ENCODE measurements around the gene ZNF777.
"Not testable (repeated sequence)": the region's sequence is repeated elsewhere in the genome, so short reads cannot be mapped to it uniquely, and the experiment has no call there.

The ZNF777 gene

DNA sequence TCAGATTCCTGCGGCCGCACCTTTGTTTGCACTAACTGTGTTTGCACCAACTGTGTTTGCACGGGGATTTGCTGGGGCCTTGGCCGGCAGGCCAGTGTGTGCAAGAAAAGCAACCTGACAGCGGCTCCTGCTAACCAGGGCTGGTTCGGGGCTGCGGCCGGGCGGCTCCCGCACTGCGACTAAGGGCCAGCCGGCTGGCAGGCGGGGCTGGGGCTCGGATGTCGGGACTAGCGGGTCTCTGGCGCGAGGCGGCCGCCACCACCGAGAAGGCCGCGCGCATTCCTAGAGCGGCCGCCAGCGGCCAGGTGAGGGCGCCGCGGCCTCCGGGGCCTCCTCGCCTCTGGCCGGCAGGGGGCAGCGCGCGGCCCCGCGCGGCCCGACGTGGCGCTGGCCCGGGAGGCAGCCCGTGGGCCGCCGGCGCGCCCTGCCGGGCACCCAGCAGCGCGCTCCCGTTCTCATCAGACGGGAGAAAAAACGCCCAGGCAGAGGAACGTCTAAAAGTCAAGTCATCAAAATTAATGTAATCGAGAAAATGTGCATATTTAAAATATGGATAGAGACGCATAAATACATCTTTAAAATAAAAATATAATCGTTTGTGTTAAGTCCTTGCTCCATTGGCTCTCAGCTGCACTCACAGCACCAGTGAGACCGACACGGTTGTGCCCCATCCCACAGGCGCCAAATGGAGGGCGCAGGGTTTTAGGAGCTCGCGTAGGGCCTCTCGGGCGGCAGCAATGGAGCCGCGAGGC is 38.5 kb downstream of the ZNF777 start:
- TF ChIP-seq, protein P1, sequence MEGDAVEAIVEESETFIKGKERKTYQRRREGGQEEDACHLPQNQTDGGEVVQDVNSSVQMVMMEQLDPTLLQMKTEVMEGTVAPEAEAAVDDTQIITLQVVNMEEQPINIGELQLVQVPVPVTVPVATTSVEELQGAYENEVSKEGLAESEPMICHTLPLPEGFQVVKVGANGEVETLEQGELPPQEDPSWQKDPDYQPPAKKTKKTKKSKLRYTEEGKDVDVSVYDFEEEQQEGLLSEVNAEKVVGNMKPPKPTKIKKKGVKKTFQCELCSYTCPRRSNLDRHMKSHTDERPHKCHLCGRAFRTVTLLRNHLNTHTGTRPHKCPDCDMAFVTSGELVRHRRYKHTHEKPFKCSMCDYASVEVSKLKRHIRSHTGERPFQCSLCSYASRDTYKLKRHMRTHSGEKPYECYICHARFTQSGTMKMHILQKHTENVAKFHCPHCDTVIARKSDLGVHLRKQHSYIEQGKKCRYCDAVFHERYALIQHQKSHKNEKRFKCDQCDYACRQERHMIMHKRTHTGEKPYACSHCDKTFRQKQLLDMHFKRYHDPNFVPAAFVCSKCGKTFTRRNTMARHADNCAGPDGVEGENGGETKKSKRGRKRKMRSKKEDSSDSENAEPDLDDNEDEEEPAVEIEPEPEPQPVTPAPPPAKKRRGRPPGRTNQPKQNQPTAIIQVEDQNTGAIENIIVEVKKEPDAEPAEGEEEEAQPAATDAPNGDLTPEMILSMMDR (IDR thresholded peaks at IDR 0.05; ENCODE audit: extremely low read depth, insufficient read depth, missing control alignments), result peak; percentile 99
- in situ Hi-C loops (cut with MboI; ENCODE audit: low pct_unique_long_range_greater_than_20kb, low sequenced_read_pairs, unreplicated experiment), result no loop called here
- DNase-seq (ENCODE audit: low spot score), result peak; percentile 97

DNA sequence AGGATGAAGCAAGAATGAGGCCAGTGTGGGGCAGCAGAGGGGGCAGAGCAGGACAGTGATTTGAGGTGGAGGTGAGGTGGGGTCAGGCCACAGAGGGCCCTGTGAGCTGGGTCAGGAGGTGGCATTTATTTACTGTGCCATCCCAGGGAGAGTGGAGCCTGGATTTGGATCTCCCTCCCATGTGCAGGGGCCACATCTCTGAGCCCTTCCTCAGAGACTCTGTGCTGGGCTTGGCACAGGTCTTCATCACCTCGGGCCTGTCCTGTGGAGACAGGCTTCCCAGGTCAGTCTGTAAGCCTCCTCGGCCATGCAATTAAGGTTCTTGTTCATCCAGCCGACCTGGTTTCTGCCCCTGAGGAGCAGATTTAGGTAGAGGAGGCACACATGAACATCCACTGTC is 40.9 kb downstream of the ZNF777 start:
- no peak for DNase-seq (ENCODE audit: low spot score)
- in situ Hi-C loops (cut with MboI; ENCODE audit: low pct_unique_long_range_greater_than_20kb, low sequenced_read_pairs, unreplicated experiment), result no loop called here
- TF ChIP-seq, protein P1 (IDR thresholded peaks at IDR 0.05; ENCODE audit: extremely low read depth, insufficient read depth, missing control alignments), result no peak

DNA sequence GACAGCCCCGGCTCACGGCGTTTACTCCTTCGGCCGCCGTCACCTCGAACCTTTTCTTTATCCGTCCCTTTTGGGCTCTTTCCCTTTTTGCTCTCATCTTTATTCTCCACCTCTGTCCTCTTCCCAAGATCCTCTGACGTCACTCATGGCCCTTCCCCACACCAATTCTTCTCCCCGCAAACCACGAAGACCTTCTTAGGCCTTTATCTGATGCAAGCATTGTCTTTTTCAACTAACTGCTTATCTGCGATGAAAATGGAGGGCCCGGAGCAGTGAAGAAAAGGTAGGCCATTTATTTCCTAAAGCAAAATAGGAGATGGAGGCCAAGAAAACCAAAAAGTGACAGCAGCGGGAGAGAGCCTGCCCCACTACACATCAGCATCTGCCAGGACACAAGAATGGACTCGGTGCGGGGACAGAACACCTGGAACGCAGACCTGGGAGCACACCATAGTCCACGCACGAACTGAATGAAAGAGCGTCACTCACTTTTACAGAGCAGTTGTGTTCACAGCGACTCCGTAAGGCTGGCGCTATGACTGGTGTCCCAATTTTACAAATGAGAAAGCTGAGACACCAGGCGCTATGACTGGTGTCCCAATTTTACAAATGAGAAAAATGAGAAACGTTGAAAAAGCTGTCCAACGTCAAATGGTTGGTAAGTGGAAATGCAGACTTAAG is 45.3 kb downstream of the ZNF777 start:
- in situ Hi-C loops (cut with MboI; ENCODE audit: low pct_unique_long_range_greater_than_20kb, low sequenced_read_pairs, unreplicated experiment), result no loop called here
- TF ChIP-seq, protein P1 (IDR thresholded peaks at IDR 0.05; ENCODE audit: extremely low read depth, insufficient read depth, missing control alignments), result no peak
- no peak for DNase-seq (ENCODE audit: low spot score)

DNA sequence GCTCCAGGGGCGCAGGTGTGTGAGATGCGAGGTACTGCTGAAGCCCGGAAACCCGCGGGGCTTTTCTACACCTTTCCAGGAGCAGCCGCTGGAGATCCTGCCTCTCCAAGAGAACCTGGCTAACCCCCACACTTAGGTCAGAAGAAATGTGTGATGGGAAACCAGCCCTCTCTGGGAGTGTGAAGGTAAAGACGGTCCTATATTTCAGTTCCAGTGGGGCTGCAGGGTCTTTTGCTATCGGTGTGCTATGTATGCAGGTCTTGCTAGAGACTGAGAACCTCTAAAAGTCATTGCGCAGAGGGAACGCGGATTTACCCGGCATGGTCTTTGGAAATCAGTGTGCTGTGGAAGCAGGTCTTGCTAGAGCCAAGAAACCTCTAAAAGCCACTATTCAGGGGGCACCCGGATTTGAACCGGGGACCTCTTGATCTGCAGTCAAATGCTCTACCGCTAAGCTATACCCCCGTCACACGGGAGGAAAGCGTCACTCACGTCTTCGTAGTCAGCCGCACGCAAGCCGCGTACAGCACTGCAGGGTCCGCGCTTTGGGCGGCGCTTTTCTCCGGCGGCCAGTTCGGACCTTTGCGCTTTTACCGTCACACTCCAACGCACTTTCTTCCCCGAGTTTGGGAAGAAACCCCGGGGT is 46.0 kb downstream of the ZNF777 start:
- in situ Hi-C loops (cut with MboI; ENCODE audit: low pct_unique_long_range_greater_than_20kb, low sequenced_read_pairs, unreplicated experiment), result no loop called here
- DNase-seq (ENCODE audit: low spot score), result no peak
- TF ChIP-seq, protein P1 (IDR thresholded peaks at IDR 0.05; ENCODE audit: extremely low read depth, insufficient read depth, missing control alignments), result no peak

DNA sequence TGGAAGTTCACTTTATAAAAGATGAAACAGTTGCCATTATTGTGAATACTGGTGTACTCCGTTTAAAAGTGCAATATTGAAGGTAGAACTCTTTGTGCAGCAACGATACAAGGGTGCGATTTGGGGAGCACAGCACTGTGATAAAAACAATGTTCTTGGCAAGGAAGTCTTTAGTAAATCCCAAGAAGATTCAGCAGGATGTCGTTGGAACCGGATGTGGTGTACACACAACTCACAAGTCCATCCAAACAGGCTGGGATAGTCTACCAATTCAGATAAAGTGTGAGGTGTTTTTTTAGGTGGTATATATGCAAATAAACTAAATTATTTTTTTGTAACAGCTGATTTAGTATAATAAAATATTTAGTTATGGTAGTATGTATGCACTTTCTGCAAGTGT is 46.7 kb downstream of the ZNF777 start:
- no peak for DNase-seq (ENCODE audit: low spot score)
- TF ChIP-seq, protein P1 (IDR thresholded peaks at IDR 0.05; ENCODE audit: extremely low read depth, insufficient read depth, missing control alignments), result no peak
- in situ Hi-C loops (cut with MboI; ENCODE audit: low pct_unique_long_range_greater_than_20kb, low sequenced_read_pairs, unreplicated experiment), result no loop called here

DNA sequence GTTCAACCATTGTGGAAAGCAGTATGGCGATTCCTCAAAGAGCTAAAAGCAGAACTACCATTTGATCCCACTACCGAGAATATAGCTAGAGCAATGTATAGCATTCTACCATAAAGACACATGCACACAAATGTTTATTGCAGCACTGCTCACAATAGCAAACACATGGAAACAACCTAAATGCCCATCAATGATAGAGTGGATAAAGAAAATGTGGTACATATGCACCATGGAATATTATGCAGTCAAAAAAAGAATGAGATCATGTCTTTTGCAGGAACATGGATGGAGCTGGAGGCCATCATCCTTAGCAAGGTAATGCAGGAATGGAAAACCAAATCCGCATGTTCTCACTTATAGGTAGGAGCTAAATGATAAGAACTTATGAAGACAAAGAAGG is 47.8 kb downstream of the ZNF777 start:
- in situ Hi-C loops (cut with MboI; ENCODE audit: low pct_unique_long_range_greater_than_20kb, low sequenced_read_pairs, unreplicated experiment); DNase-seq (ENCODE audit: low spot score): not testable (repeated sequence)

DNA sequence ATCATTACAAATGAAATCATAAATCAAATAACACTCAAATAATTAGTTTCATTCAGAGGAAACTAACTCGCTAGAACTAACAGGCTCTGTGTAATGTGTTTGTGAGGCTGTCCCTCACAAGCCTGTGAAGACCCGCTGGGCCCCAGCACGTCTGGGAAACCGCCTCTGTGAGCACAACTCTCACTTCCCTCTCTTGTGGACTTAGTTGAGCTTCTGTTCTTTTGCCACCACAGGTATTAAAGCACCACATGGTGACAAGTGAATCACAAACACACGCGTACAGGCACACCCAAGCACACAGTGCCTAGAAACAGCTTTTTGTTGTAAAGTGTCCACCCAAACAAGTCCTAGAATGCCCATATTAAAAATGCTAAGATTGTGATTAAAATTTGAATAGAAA is 51.0 kb downstream of the ZNF777 start:
- TF ChIP-seq, protein P1 (IDR thresholded peaks at IDR 0.05; ENCODE audit: extremely low read depth, insufficient read depth, missing control alignments), result no peak
- in situ Hi-C loops (cut with MboI; ENCODE audit: low pct_unique_long_range_greater_than_20kb, low sequenced_read_pairs, unreplicated experiment), result no loop called here
- peak; percentile 50 for DNase-seq (ENCODE audit: low spot score)

All from GM13977 (cell line).